A549 (cell line): Measurements from ENCODE around the gene PFAS. TPM values are rescaled to one million over a fixed set of nuclear protein-coding genes. Genes with fewer than 3 reads are reported as not detected.

ENCODE experiments used
- BCL3 ChIP-seq: fragments of >200 bp; sonication (Bioruptor Twin); formaldehyde crosslinking; IDR thresholded peaks from 3 replicates; pipeline ENCODE4 v1.6.1; 2016
- BHLHE40 ChIP-seq: IDR thresholded peaks from 2 replicates; pipeline ENCODE4 v1.6.1; 2012; ENCODE audit warnings: low read depth, low read length, inconsistent platforms
- CBX2 ChIP-seq: fragments of 200-600 bp; sonication (generic); IDR thresholded peaks from 2 replicates; pipeline ENCODE4 v1.6.1; 2016; ENCODE audit warnings: low read depth, mild to moderate bottlenecking, borderline replicate concordance
- CBX8 ChIP-seq: fragments of 200-600 bp; sonication (generic); IDR thresholded peaks from 2 replicates; pipeline ENCODE4 v1.6.1; 2016
- E2F6 ChIP-seq: IDR thresholded peaks from 2 replicates; pipeline ENCODE4 v1.6.1; 2012; ENCODE audit warnings: low read depth, borderline replicate concordance
- EHF ChIP-seq: fragments of 250-450 bp; sonication (Bioruptor Pico); IDR thresholded peaks from 2 replicates; pipeline ENCODE4 v1.5.0; 2020; ENCODE audit warnings: mild to moderate bottlenecking
- ESRRA ChIP-seq: fragments of 150-350 bp; IDR thresholded peaks from 2 replicates; pipeline ENCODE4 v1.6.1; 2014; ENCODE audit warnings: mild to moderate bottlenecking, low read length, borderline replicate concordance
- FOSB ChIP-seq: fragments of 250-450 bp; sonication (Bioruptor Pico); IDR thresholded peaks from 2 replicates; pipeline ENCODE4 v1.5.0; 2020; ENCODE audit warnings: mild to moderate bottlenecking, moderate library complexity
- FOSL2 ChIP-seq, 2 experiments: fragments of 450-650 bp in 1 of 2; fragments of >200 bp in 1 of 2; sonication (Bioruptor Twin) in 1 of 2; formaldehyde crosslinking; IDR thresholded peaks; 2 replicates each; pipeline versions ENCODE4 v1.5.0 to v1.6.1; 2016 to 2020; ENCODE audit warnings: mild to moderate bottlenecking in 1 of 2, moderate library complexity in 1 of 2
- FOXS1 ChIP-seq: fragments of 250-450 bp; sonication (Bioruptor Pico); IDR thresholded peaks from 2 replicates; pipeline ENCODE4 v1.5.0; 2020; ENCODE audit warnings: mild to moderate bottlenecking, moderate library complexity
- HDAC2 ChIP-seq: fragments of 200-600 bp; sonication (generic); IDR thresholded peaks from 2 replicates; pipeline ENCODE4 v1.6.1; 2016
- HES2 ChIP-seq: fragments of >200 bp; sonication (Bioruptor Twin); formaldehyde crosslinking; IDR thresholded peaks from 2 replicates; pipeline ENCODE4 v1.6.1; 2016
- HEYL ChIP-seq: fragments of 250-450 bp; sonication (Bioruptor Pico); IDR thresholded peaks from 2 replicates; pipeline ENCODE4 v1.8.0; 2021; ENCODE audit warnings: mild to moderate bottlenecking, moderate library complexity
- HMGXB4 ChIP-seq: fragments of 250-450 bp; sonication (Bioruptor Pico); IDR thresholded peaks from 2 replicates; pipeline ENCODE4 v1.5.0; 2021; ENCODE audit warnings: mild to moderate bottlenecking, moderate library complexity, borderline replicate concordance
- HOXA7 ChIP-seq: fragments of 250-450 bp; sonication (Bioruptor Pico); IDR thresholded peaks from 2 replicates; pipeline ENCODE4 v1.5.0; 2020; ENCODE audit warnings: mild to moderate bottlenecking, moderate library complexity
- HOXB13 ChIP-seq: fragments of 250-450 bp; sonication (Bioruptor Pico); IDR thresholded peaks from 2 replicates; pipeline ENCODE4 v1.5.0; 2020; ENCODE audit warnings: low read depth, mild to moderate bottlenecking, moderate library complexity
- JUN ChIP-seq, 2 experiments: fragments of >200 bp; sonication (Bioruptor Twin); formaldehyde crosslinking; IDR thresholded peaks; 2 replicates in 1 of 2; 3 replicates in 1 of 2; pipeline ENCODE4 v1.6.1; 2016 to 2017
- JUNB ChIP-seq: fragments of >200 bp; sonication (Bioruptor Twin); formaldehyde crosslinking; IDR thresholded peaks from 2 replicates; pipeline ENCODE4 v1.6.1; 2016
- MAFK ChIP-seq: fragments of 450-650 bp; IDR thresholded peaks from 2 replicates; pipeline ENCODE4 v1.6.1; 2014; ENCODE audit not compliant: partially characterized antibody
- MAX ChIP-seq: IDR thresholded peaks from 2 replicates; pipeline ENCODE4 v1.6.1; 2012
- MAZ ChIP-seq: fragments of 150-350 bp; IDR thresholded peaks from 2 replicates; pipeline ENCODE4 v1.6.1; 2014; ENCODE audit warnings: antibody characterized with exemption, low read depth, low read length, borderline replicate concordance
- NFE2L2 ChIP-seq: fragments of 150-350 bp; conservative IDR thresholded peaks from 2 replicates; pipeline ENCODE4 v1.6.1; 2014; ENCODE audit warnings: low read length
- NR3C1 ChIP-seq: fragments of >200 bp; sonication (Bioruptor Twin); formaldehyde crosslinking; IDR thresholded peaks from 3 replicates; pipeline ENCODE4 v1.6.1; 2017
- PHF8 ChIP-seq: fragments of 200-600 bp; sonication (generic); IDR thresholded peaks from 2 replicates; pipeline ENCODE4 v1.6.1; 2016; ENCODE audit warnings: low read depth, mild to moderate bottlenecking, antibody characterized with exemption, moderate library complexity, borderline replicate concordance
- POLR2A ChIP-seq: IDR thresholded peaks from 2 replicates; pipeline ENCODE4 v1.6.1; 2012; ENCODE audit warnings: mild to moderate bottlenecking, low read length
- POLR2AphosphoS2 ChIP-seq: conservative IDR thresholded peaks from 2 replicates; pipeline ENCODE4 v1.6.1; 2012; ENCODE audit warnings: low read length, improper control_type of control experiment, inconsistent platforms
- RCOR1 ChIP-seq: fragments of 150-350 bp; IDR thresholded peaks from 2 replicates; pipeline ENCODE4 v1.6.1; 2014; ENCODE audit warnings: antibody characterized with exemption, low read length, low read depth
- REST ChIP-seq: fragments of 200-600 bp; sonication (generic); IDR thresholded peaks from 2 replicates; pipeline ENCODE4 v1.6.1; 2016; ENCODE audit warnings: antibody characterized with exemption, mild to moderate bottlenecking, moderate library complexity
- RNF2 ChIP-seq: fragments of 200-600 bp; sonication (generic); IDR thresholded peaks from 2 replicates; pipeline ENCODE4 v1.6.1; 2016; ENCODE audit warnings: low read depth, mild to moderate bottlenecking, antibody characterized with exemption, moderate library complexity, borderline replicate concordance
- SREBF2 ChIP-seq: fragments of 450-650 bp; IDR thresholded peaks from 2 replicates; pipeline ENCODE4 v1.6.1; 2014; ENCODE audit warnings: mild to moderate bottlenecking, moderate library complexity
- USF2 ChIP-seq: fragments of 450-650 bp; IDR thresholded peaks from 2 replicates; pipeline ENCODE4 v1.6.1; 2014; ENCODE audit warnings: antibody characterized with exemption
- ZC3H11A ChIP-seq: fragments of 450-650 bp; IDR thresholded peaks from 2 replicates; pipeline ENCODE4 v1.6.1; 2014; ENCODE audit warnings: antibody characterized with exemption, mild to moderate bottlenecking
- ZFP36 ChIP-seq: fragments of 450-650 bp; IDR thresholded peaks from 2 replicates; pipeline ENCODE4 v1.6.1; 2014; ENCODE audit warnings: borderline replicate concordance; ENCODE audit not compliant: partially characterized antibody
- ZNF302 ChIP-seq: fragments of 250-450 bp; sonication (Bioruptor Pico); IDR thresholded peaks from 2 replicates; pipeline ENCODE4 v1.9.0; 2021; ENCODE audit warnings: inconsistent platforms, mild to moderate bottlenecking, moderate library complexity
- polyA plus RNA-seq, 4 experiments: library from polyadenylated mRNA; depleted of rRNA in 3 of 4; stranded (reverse); fragments of >200 nt; fragmentation: RNase III in 1 of 4; extraction: RNeasy Plus Mini Kit Qiagen cat#74134 plus additional on column Dnase treatment in 1 of 4; gene quantifications; 2 replicates in 3 of 4; 3 replicates in 1 of 4; pipeline ENCODE4 v1.2.3, GENCODE V29; 2011 to 2017

The PFAS gene
- polyA plus RNA-seq, 2 of the 4 experiments (the other 2 are of a cell fraction): 51.9 to 58.2 TPM

GRCh38 chr17:8222630-8223355 lies 26.3 kb upstream of the PFAS start (continued):
- TF ChIP-seq REST: no peak
- TF ChIP-seq HOXA7: no peak
- TF ChIP-seq USF2: no peak
- no peak for TF ChIP-seq E2F6
- TF ChIP-seq BCL3: peak; percentile 84; the same call in 2 of the 3 replicates
- TF ChIP-seq ZC3H11A: no peak; the same call in 1 of the 2 replicates
- TF ChIP-seq JUN (IDR thresholded peaks at IDR 0.05): peak; percentile 83 to 90; a peak in 4 of 5 replicates
- TF ChIP-seq ZFP36: no peak
- no peak for TF ChIP-seq FOSB
- TF ChIP-seq NR3C1: no peak
- no peak for TF ChIP-seq RCOR1
- TF ChIP-seq POLR2A: peak; percentile 85
- peak; percentile 67; the same call in 1 of the 2 replicates for TF ChIP-seq HOXB13 (CRISPR knock-in tag)
- TF ChIP-seq SREBF2: peak; percentile 99
- TF ChIP-seq ZNF302 (CRISPR knock-in tag): no peak
- TF ChIP-seq FOXS1: peak; percentile 74
- TF ChIP-seq POLR2AphosphoS2: peak; percentile 80
- no peak for TF ChIP-seq FOSL2 (IDR thresholded peaks at IDR 0.05)
- peak; percentile 56 for TF ChIP-seq FOSL2 (CRISPR knock-in tag; IDR thresholded peaks at IDR 0.05)
- TF ChIP-seq HDAC2: no peak; the same call in 1 of the 2 replicates
- TF ChIP-seq HMGXB4: peak; percentile 96
- TF ChIP-seq EHF (CRISPR knock-in tag): no peak
- no peak for TF ChIP-seq JUNB
- no peak for TF ChIP-seq NFE2L2
- TF ChIP-seq ESRRA: no peak
- no peak for TF ChIP-seq CBX2
- TF ChIP-seq MAFK: no peak
- no peak for TF ChIP-seq BHLHE40
- no peak for TF ChIP-seq HES2
- TF ChIP-seq PHF8: peak; percentile 65; the same call in 1 of the 2 replicates
- no peak for TF ChIP-seq CBX8
- no peak for TF ChIP-seq RNF2
- TF ChIP-seq HEYL: no peak
- no peak for TF ChIP-seq MAZ
- TF ChIP-seq MAX: peak; percentile 70
